ENCODE results near the gene NTS. TPM values are rescaled to one million over a fixed set of nuclear protein-coding genes. Genes with fewer than 3 reads are reported as not detected.
A peak's percentile ranks its signal among the peaks of the same experiment; 100 is the strongest.

Gene NTS, protein sequence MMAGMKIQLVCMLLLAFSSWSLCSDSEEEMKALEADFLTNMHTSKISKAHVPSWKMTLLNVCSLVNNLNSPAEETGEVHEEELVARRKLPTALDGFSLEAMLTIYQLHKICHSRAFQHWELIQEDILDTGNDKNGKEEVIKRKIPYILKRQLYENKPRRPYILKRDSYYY
- total RNA-seq (2014; rRNA removed; shearing (Covaris generic)): 23.9 and 27.4 TPM in 2 replicates

DNA sequence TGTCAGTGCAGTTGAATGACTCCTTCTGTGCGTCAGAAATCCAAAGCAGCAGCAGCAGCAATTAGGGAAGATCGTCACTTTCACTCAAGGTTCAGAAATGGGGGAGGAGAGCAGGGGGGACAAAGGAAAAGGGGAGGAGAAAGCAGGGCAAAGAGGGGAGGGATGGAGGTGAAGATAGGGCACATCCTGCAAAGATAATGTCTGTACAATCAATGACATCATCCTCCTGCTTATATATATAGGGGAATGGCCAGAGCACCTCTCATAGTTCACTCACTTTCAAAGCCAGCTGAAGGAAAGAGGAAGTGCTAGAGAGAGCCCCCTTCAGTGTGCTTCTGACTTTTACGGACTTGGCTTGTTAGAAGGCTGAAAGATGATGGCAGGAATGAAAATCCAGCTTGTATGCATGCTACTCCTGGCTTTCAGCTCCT lies at the start of gene NTS:
NTS (plus strand) TSS at position 265 of the 431 bp plus-strand sequence; CDS start at position 374, 109 bp downstream.
- in situ Hi-C loops (cut with HindIII; ENCODE audit: low sequenced_read_pairs): no loop called here
- DNase-seq (ENCODE audit: low spot score): peak; percentile 51

DNA sequence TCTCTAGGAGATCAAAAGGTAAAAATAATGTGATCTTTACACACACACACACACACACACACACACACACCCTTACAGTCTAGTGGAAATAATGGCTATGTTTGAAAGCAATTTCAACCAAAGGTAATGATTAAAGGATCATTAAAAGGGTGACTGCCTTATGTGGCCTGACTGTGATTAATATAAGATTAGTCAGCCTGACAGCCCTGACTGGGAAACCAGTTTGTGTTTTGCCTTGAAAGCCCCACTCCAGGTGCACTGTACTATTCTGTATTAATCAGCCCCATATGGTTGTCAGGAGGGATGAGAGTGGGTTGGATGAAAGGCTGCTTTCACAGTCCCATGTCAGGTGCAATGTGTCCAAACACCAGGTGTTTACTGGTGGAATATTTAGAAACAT lies 48.3 kb upstream of the NTS start:
- in situ Hi-C loops (cut with HindIII; ENCODE audit: low sequenced_read_pairs): no loop called here
- peak; percentile 86 for DNase-seq (ENCODE audit: low spot score)

DNA sequence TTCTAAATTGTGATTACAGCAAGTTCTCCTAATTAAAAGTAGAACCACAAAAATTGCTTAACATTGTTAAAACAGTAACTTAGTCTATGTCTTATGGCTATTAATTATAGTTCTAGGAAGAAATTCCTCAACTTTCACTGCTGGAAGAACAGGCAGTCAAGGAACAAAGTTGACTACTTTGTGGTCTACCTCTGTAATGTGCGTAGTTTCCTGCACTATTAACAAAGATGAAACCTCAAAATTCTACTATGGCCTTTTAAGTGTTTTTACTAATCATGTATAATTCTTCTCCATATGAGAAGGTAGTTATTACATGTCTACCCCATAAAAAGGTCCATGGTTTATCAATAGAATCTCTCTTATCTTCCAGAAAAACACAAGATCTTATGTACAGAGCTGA lies 45.5 kb upstream of the NTS start:
- no peak for DNase-seq (ENCODE audit: low spot score)
- in situ Hi-C loops (cut with HindIII; ENCODE audit: low sequenced_read_pairs): no loop called here

DNA sequence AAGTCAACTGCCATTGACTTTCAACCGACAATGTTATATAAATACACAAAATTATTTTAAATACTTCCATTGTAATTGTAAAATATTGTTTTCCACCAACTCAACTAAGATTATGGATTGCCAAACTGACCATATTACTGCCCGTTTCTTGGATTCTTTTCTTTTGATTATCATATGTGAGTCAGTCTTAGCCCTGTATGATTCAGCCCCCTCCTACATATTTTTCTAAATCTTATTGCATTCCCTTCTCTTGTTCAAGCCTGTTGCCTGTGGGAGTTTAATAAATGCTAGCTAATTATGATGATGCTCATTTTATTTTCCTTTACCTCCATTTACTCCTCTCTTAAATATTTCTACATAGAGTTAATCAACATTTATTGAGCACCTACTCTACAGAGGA lies 44.7 kb upstream of the NTS start:
- in situ Hi-C loops (cut with HindIII; ENCODE audit: low sequenced_read_pairs): no loop called here
- DNase-seq (ENCODE audit: low spot score): no peak

DNA sequence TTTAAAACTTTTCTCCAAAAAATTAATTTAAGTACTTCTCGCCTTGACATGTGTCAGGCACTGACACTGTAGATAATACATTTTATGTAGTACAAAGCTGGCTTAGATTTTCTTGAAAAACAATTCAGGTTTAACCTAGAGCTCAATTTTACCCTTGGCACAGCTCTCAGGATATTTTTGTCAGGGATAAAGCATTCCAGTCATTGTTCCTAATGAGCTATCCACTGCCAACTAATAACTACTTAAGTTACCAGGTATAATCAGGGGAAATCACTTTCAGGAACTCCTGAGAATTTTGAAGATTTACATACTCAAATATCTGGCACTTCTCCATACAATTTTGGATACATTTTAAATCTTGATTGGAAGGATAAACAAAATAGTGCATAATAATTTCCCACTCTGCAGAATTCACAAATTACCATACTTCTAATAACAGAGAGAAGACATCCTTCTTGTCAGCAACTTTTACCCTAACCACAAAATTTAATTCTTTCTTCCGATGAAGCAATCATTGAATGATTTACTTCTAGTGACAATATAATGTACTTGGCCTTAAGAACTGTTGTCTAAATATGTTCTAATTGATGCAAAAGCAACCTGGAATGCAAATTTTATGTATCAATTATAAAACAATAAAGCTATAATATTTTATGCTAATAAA lies 42.6 kb upstream of the NTS start:
- DNase-seq (ENCODE audit: low spot score): no peak
- in situ Hi-C loops (cut with HindIII; ENCODE audit: low sequenced_read_pairs): no loop called here

DNA sequence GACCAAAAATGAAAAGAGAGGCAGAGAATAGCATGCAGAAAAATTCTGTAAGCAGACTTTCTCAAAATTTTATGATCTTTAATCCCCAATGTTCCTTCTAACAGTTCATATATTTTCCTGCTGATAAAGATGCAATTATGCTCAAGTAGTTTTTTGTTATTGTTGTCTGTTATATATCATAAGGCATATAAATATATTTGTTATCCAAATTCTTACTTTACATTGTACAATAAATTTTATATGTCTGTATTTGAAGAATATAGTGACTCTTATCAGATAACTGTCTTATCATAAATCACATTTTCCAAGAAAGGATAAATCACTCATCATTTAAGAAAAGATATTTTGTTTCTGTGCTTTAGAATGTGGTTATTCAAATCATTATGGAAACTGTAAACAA lies 40.5 kb upstream of the NTS start:
- in situ Hi-C loops (cut with HindIII; ENCODE audit: low sequenced_read_pairs): no loop called here
- DNase-seq (ENCODE audit: low spot score): no peak

DNA sequence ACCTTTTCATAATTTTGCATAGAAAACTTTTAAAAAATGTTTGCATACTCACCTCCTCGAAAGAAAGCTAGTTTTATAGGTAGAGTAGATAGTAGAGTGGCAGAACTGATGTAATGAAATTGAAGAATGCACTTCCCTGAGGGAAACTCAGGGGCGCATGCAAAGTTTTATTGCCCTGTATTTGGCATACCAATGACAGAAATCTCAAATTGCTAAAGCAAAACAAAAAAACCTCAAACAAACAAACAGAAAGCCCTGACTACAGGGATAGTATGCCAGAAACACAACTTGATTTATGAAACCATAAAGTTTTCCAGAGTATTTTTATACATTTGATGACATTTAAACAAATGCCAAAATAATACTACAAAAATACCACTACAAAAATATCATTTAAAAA lies 39.7 kb upstream of the NTS start:
- in situ Hi-C loops (cut with HindIII; ENCODE audit: low sequenced_read_pairs): no loop called here
- no peak for DNase-seq (ENCODE audit: low spot score)

DNA sequence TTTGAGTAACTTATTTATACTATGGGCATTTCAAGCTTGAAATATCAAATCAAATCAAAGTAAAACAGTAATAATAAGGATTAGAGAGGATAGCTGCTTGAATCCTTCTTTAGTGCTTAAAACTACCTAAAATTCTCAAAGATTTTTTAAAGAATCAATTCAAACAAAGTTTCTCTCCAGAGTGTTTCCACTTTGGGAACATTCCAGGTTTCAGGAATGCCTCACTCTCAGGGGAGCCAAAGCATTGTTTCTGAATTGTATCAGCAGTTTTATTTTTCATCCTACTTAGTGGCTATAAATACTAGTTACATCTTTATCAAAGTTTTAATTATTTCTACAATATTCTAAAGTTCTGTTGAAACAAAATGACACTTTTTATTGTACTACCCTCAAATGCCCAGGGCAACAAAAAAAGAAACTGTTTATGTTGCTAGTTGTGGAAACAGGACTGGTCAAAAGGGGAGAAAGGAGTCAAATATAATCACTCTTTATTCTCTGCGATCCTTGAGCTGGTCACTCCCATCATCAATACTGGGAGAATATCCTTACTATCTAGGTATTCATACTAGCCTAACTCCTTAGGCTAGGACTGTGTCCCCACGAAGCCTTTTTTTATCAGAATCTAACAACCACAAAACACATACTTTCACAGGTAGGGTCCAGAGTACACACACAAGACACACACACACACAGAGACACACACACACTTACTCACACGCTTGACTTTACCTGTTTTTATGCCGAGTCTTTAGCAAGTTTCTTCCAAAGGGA lies 38.5 kb upstream of the NTS start:
- in situ Hi-C loops (cut with HindIII; ENCODE audit: low sequenced_read_pairs): no loop called here
- no peak for DNase-seq (ENCODE audit: low spot score)

DNA sequence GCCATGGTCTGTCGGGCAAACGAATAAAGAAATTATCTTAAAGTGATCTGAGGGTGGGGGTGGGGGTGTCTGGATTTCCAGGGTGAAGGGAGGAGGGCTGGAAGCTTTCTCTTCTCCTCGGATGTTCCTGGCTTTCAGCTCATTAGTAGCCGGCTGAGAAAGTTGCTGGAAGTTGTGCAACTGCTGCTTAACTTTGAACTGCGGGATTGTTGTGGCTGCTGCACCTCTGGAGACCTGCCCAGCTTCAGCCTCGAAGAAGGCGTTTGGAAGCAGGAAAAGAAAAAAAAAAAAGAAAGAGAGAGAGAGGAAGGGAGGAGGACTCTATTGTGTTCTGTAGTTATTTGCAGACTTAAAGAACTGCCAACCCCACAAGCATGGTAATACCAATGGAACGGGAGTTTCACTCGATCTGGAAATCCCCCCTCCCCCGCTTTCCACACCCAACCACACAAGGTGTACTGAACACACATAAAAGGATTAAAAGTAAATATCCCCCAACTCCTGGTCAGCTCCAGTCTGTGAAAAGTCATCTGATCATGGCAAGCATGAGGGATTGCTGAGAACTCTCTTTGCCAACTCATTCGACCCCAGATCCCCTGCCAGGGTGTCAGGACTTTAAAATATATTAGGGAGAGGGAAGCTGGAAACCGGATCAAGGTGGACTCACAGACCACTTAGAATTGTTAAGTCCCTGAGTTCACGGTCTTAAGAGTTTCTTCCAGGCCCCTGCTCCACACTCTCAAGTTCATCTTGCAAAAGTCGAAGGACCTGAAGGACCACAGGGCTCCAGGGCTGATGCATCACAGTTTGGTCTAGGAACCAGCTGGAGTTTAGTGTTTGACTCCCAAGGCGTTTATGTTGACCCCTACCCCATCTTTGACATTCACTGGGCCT lies 37.7 kb upstream of the NTS start, which contains the start of gene RASSF9:
RASSF9 (minus strand) TSS at position 213 of the 894 bp plus-strand sequence; CDS start at position 5, 208 bp downstream.
- in situ Hi-C loops (cut with HindIII; ENCODE audit: low sequenced_read_pairs): no loop called here
- no peak for DNase-seq (ENCODE audit: low spot score)

DNA sequence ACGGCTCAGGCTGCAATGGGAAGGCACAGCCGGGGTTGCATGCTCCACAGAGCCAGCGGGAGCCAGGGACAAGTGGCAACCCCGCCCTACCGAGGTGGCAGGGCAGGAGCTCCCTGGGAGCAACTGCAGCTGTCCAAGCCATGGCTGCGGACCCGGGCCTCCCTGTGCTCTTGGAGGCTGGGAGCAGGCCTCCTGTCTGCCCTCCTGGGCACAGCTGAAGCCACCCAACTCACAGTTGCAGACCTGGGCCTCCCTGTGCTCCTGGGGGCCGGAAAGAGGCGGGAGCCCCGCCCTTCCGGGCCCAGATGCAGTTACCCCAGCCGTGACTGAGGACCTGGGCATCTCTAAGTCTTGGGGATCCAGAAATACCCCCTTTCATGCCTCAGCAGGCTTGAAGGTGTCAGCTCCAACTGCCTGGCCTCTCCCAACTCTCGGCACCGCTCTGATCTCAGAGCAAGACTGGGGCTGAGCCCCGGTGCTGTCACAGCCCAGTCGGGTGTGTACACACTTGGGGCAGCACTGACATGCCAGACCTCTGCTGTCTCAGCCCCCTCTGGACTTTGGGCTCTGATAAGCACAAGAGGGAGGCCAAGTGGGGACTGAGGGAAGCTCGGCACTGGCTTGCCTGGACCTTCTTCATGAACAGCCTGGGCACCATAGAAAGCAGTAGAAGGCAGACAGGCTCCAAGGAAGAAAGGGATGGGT lies 30.3 kb upstream of the NTS start:
- DNase-seq (ENCODE audit: low spot score): no peak
- in situ Hi-C loops (cut with HindIII; ENCODE audit: low sequenced_read_pairs): no loop called here

DNA sequence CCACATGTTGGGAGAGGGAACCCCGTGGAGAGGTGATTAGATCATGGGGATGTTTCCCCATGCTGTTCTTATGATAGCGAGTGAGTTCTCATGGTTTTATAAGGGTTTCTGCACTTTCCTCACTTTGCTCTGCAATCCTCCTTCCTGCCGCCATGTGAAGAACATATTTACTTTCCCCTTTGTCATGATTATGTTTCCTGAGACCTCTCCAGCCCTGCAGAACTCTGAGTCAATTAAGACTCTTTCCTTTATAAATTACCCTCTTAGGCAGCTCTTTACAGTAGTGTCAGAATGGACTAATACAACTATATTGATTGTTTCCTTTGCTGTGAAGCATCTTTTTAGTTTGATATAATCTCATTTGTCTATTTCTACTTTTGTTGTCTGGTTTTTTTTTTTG lies 24.8 kb upstream of the NTS start:
- in situ Hi-C loops (cut with HindIII; ENCODE audit: low sequenced_read_pairs): no loop called here
- no peak for DNase-seq (ENCODE audit: low spot score)

DNA sequence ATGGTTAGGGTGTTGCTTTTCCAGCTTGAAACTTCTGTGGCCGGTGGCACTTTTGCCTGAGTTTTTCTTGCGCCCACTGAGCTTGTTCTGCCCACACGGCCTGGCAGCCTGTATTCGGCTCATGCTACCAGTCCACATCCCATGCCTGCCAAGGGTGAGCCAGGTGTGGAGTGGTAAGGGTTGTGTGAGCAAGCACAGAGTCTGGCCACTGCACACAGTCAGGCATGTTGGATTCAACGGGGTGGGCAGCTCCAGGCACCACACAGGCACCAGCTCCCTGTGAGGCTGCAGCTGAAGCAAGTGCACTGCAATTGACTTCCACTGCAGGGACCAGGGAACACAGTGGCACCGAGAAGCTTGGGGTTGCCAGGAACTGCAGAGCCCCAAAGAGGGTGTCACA lies 18.8 kb upstream of the NTS start:
- no peak for DNase-seq (ENCODE audit: low spot score)
- in situ Hi-C loops (cut with HindIII; ENCODE audit: low sequenced_read_pairs): no loop called here

DNA sequence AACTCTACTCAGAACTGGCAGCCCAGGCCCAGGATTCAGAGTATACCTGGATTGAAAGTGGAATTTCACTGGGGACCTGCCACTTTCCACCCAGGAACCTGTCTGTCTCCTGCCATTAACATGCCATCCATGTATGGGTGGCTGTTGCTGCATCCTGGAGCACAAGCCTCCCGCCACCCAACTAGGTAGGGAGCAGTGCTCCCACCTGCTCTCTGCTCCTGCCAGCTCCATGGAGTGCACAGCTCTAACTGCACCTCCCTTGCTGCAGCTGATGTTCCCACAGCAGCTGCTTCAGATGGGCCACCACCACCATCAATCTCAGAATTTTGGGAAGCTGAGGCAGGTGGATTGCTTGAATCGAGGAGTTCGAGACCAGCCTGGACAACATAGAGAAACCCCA lies 17.1 kb upstream of the NTS start:
- in situ Hi-C loops (cut with HindIII; ENCODE audit: low sequenced_read_pairs): no loop called here

DNA sequence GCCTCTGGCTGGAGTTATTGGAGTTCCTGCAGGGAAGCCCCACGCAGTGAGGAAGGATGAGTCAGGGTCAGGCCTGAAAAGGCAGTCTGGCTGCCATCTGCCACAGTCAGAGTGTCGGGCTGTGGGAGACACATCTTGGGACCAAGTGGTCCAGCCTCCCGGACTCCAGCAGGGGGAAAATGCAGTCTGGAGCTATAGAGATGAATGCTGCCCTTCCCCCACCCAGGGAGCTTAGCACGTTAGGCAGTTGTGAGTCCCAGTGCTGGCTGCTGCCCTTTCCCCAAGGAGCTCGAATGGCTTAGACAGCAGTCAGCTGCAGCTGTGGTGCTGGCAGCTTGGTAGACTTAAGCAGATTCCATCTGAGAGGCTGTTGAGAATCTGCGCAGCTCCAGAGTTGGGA lies 8.2 kb upstream of the NTS start:
- in situ Hi-C loops (cut with HindIII; ENCODE audit: low sequenced_read_pairs): no loop called here
- peak; percentile 47 for DNase-seq (ENCODE audit: low spot score)

More for the DNA sequence above, 17.1 kb upstream of the NTS start:
- DNase-seq (ENCODE audit: low spot score): no peak

DNA sequence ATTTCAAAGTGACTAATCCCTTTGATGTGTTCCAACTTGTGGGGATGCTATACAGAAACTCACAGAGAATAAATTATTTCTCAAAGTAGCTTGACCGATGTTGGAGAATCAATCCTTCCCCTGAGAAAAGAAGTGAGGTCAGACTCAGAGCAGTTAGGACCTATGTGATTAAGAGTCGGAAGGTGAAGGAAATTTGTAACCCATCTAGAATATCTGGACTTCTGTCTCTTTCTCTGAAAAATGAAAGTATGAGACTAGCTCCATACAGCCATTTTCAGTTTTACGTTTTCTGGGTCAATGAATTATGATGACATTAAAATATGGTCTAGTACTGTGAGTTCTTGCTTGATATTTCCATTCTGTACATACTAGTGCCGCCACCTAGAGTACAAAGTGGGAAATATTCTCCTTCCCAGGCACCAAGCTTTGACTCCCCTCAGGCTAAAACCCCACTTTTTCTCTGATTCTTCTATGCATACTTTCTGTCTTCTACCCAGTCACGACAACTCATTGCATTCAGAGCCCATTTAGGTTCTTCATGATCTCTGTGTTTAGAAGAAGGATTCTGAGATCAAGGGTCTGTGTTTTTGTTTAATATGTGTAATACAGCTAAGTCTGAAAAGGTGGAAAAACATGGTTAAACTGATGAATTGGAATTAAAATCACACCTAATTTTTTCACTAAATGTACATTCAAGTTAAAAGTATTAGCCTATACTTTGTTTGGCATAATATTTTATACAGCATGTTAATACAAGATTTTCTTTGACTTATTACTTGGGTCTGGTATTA lies 6.9 kb upstream of the NTS start:
- DNase-seq (ENCODE audit: low spot score): peak; percentile 68
- in situ Hi-C loops (cut with HindIII; ENCODE audit: low sequenced_read_pairs): no loop called here

DNA sequence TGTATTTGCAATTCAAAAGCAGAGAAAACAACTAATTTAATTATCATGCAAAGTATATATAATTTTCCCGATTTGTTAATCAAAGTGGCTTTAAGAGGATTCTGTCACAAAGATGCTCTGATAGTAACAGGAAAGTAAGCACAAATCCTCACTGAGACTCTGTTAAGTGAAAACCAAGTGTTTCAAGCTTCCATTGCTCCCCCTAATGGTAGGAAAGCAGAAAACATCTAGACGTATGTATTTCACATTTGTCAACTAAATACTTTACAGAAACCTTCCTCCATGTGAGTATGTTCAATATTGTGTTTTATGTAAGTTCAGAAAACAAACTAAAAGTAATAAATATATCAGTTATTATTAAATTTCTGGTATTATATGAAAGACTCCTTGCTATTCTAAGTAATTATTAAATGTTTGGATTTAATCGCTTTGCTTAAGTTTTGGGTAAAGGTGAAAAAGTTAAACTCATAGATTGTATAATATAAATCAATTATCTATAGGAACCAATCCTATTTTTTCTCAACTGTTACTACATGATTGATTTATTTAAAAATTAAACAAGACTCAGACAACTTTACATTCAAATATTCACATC lies 1.5 kb upstream of the NTS start:
- in situ Hi-C loops (cut with HindIII; ENCODE audit: low sequenced_read_pairs): no loop called here
- DNase-seq (ENCODE audit: low spot score): peak; percentile 85

DNA sequence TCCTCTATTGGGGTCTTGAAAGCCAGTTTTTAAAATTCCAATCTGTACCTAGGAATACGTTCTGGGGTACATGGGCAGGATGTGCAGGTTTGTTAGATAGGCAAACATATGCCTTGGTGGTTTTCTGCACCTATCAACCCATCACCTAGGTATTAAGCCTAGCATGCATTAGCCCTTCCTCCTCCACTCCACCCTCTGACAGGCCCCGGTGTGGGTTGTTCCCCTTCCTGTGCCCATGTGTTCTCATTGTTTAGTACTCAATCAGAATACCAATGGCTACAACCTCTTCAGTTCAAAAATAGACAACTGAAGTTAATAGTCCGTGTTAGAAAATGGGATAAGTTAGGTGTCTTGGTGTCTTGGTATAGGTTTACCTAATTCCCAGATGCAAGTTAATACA lies 3.4 kb downstream of the NTS start:
- in situ Hi-C loops (cut with HindIII; ENCODE audit: low sequenced_read_pairs): no loop called here
- DNase-seq (ENCODE audit: low spot score): no peak

DNA sequence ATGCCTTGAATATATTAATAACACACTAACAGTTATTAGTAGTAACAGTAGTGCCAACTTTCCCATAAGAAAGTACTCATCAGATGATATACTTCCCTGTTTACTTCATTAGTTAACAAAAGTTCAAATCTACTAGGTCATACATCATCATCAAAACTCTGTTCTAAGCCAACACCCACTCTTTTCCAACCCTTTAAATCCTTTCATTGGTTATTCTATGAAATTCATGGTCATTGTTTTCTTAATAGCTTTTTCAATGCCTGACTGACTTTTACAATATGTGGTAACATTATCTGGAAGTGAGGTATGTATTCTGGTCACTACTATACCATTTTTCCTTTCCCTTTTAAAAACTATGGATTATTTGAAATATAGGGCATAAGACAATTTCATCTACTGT lies 9.7 kb downstream of the NTS start:
- no peak for DNase-seq (ENCODE audit: low spot score)
- in situ Hi-C loops (cut with HindIII; ENCODE audit: low sequenced_read_pairs): no loop called here

Data from G401 (cell line).